Heart left ventricle (tissue), 16 donors: ENCODE results near the gene LIPC. TPM values are rescaled to one million over a fixed set of nuclear protein-coding genes. Genes with fewer than 3 reads are reported as not detected.

Experiments used
- ATAC-seq, 4 donors: fragments of 200-7000 bp; cut with Tn5 transposase; one replicate each; pipeline ENCODE4 v1.9.1; 2020 to 2022; ENCODE audit warnings: moderate library complexity in 4 of 4, mild to moderate bottlenecking in 3 of 4, moderate number of reproducible peaks in 1 of 4
- DNase-seq, 5 donors: peaks; one replicate each; pipeline ENCODE4 v3.0.0-alpha.2; 2020
- H3K27ac ChIP-seq, 12 donors: fragments of 200-600 bp; sonication (generic) in 4 of 12; one replicate each; pipeline versions ENCODE4 v1.5.0 to v1.8.0; 2016 to 2022; ENCODE audit warnings: mild to moderate bottlenecking in 2 of 12
- H3K27me3 ChIP-seq, 9 donors: fragments of 200-600 bp; sonication (generic) in 2 of 9; one replicate each; pipeline versions ENCODE4 v1.5.1 to v1.8.0; 2016 to 2022; ENCODE audit warnings: mild to moderate bottlenecking in 3 of 9
- H3K36me3 ChIP-seq, 9 donors: fragments of 200-600 bp; sonication (generic) in 2 of 9; one replicate each; pipeline versions ENCODE4 v1.5.0 to v1.8.0; 2018 to 2022; ENCODE audit warnings: mild to moderate bottlenecking in 2 of 9
- H3K4me1 ChIP-seq, 12 donors: fragments of 200-600 bp; sonication (generic) in 4 of 12; one replicate each; pipeline versions ENCODE4 v1.5.0 to v1.8.0; 2016 to 2022; ENCODE audit warnings: mild to moderate bottlenecking in 3 of 12
- H3K4me3 ChIP-seq, 12 donors: fragments of 200-600 bp; sonication (generic) in 4 of 12; one replicate each; pipeline versions ENCODE4 v1.5.0 to v1.8.0; 2017 to 2022; ENCODE audit warnings: mild to moderate bottlenecking in 9 of 12, moderate library complexity in 4 of 12
- H3K9me3 ChIP-seq, 12 donors: fragments of 200-600 bp; sonication (generic) in 4 of 12; one replicate each; pipeline versions ENCODE4 v1.5.0 to v1.8.0; 2016 to 2022; ENCODE audit warnings: mild to moderate bottlenecking in 1 of 12
- POLR2A ChIP-seq, 2 donors: fragments of 450-650 bp; IDR thresholded peaks; one replicate each; pipeline ENCODE4 v1.6.1; 2017; ENCODE audit warnings: antibody characterized with exemption in 2 of 2, mild to moderate bottlenecking in 2 of 2, moderate library complexity in 2 of 2
- whole genome bisulfite sequencing, 4 donors: extraction: QIAGEN DNeasy Blood & Tissue Kit in 2 of 4; methylation state at CpG; one replicate each; pipeline versions ENCODE4 v1.1.5 to v1.1.7; 2013 to 2018; 5-methylcytosine and 5-hydroxymethylcytosine counted together
- intact Hi-C, 10 donors: fragments of 100-400 bp; cut with DNase I; formaldehyde crosslinking; loops; one replicate each; pipeline versions ENCODE4 v1.11.1 to v1.14.2; 2022
- polyA plus RNA-seq, 2 donors: library from polyadenylated mRNA; stranded (reverse); fragments of 200-250 nt; gene quantifications; one replicate each; pipeline ENCODE4 v1.2.3, GENCODE V29; 2013
- total RNA-seq, 9 donors: library from RNA; depleted of rRNA in 2 of 9; stranded (reverse); fragments of >200 nt in 2 of 9; fragmentation: NEBNext Ultra II Directional in 3 of 9; extraction: Animal tissue kit (Norgen Biotek cat#: 25700) in 3 of 9; gene quantifications; one replicate each; pipeline versions ENCODE4 v1.1.0 to v1.2.4, GENCODE V29; 2016 to 2023
- TF ChIP-seq, protein P1 (sequence below), 12 donors: fragments of 200-600 bp; sonication (generic) in 4 of 12; IDR thresholded peaks; one replicate each; pipeline versions ENCODE4 v1.5.0 to v1.8.0; 2018 to 2022; ENCODE audit warnings: antibody characterized with exemption in 12 of 12, mild to moderate bottlenecking in 5 of 12
- donor health status: ischemic (EF 13 %, LVEDD 7.1; RV severe dilation, severe dysfunction).
- donor health status: healthy with polysubstance abuse.
- donor health status: DM: no; HTN: yes; CAD: no.
- donor health status: DM: no; HTN: no; CAD: no.
- donor health status: ischemic (EF 25% LVEDD 6.9; RV normal size, moderate dysfunction).
- donor health status: ischemic (EF 25% LVEDD 5.7; RV mildly dilated, moderate dysfunction).
- donor health status: healthy.
- donor health status: DM: yes; HTN: yes; CAD: no.
- donor health status: ischemic (EF 35%, LVEDD 5.7; RV mildly dilated, moderate dysfunction).
- donor health status: nonischemic (EF 11% LVEDD 7.7; RV severe dilation, severe dysfunction).
- donor health status: DM: yes; HTN: yes; CAD: no.
- donor health status: PGD.
- donor health status: ischemic (EF 29% LVEDD 5.4; RV normal size, mild dysfunction).
- donor health status: nonischemic (EF 23%, LVEDD 6.1; RV moderate dilation, normal function).

LIPC gene
- total and polyA plus RNA-seq, 11 donors, result 0.10 to 1.4 (median 0.55) TPM; not detected in 1

DNA sequence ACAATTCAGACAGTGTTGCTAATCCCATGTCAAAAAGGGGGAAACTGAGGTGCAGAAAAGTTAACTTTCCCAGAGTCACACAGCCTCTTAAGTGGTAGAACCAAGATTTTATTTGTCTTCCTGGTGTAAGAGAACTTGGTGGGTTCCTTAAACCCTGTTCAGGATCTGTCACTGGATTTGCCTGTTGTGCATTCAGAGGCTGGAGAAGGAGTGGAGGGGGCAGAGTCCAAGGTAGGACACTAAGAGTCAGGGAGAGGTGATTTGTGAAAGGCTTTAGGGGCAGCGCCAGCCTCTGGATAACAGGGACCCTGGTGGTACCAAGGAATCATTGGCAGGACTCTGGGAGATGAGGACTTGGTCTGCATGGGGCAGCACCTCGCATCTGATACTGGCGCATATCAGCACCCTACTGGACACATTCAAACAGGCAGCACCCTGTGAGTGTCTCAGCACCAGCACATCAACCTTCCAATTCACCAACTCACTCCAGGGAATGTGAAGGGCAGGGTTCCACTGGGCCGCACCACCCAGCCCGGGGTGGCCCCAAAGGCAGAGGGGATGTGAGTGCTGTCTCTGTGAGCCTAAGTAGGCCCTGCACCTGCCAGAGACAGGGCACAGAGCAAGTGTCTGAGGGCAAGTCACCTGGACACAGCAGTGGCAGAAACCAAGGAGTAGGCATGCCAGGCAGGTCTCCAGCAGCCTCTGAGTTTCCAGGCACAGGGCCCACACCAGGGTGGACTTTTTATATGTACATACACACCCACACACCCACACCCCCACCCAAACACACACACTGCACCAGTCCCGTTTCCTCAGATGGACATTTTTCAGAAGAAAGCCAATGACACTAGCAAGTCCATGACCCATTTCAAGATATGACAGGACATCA lies 71.6 kb downstream of the LIPC start:
- Histone ChIP-seq H3K4me1 (peaks cover 0 to 21% (median 8%) of the 10 kb centered on the region in 12 donors), H3K36me3 (no peaks in the 10 kb centered on the region), H3K9me3 (no peaks in the 10 kb centered on the region), H3K4me3 (no peak overlapping the region), H3K27me3 (no peaks in the 10 kb centered on the region), H3K27ac (no peak overlapping the region)
- TF ChIP-seq, protein P1, sequence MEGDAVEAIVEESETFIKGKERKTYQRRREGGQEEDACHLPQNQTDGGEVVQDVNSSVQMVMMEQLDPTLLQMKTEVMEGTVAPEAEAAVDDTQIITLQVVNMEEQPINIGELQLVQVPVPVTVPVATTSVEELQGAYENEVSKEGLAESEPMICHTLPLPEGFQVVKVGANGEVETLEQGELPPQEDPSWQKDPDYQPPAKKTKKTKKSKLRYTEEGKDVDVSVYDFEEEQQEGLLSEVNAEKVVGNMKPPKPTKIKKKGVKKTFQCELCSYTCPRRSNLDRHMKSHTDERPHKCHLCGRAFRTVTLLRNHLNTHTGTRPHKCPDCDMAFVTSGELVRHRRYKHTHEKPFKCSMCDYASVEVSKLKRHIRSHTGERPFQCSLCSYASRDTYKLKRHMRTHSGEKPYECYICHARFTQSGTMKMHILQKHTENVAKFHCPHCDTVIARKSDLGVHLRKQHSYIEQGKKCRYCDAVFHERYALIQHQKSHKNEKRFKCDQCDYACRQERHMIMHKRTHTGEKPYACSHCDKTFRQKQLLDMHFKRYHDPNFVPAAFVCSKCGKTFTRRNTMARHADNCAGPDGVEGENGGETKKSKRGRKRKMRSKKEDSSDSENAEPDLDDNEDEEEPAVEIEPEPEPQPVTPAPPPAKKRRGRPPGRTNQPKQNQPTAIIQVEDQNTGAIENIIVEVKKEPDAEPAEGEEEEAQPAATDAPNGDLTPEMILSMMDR (IDR thresholded peaks at IDR 0.05), result no peak
- no peak for TF ChIP-seq POLR2A (IDR thresholded peaks at IDR 0.05)
- 90 to 96% (median 95%) methylated on average over 5 to 6 of the region's 6 CpGs for WGBS, 4 donors
- ATAC-seq (peak in 1 of 4 donors; percentile 17), DNase-seq (no peak)
- intact Hi-C loops, result no loop called here

DNA sequence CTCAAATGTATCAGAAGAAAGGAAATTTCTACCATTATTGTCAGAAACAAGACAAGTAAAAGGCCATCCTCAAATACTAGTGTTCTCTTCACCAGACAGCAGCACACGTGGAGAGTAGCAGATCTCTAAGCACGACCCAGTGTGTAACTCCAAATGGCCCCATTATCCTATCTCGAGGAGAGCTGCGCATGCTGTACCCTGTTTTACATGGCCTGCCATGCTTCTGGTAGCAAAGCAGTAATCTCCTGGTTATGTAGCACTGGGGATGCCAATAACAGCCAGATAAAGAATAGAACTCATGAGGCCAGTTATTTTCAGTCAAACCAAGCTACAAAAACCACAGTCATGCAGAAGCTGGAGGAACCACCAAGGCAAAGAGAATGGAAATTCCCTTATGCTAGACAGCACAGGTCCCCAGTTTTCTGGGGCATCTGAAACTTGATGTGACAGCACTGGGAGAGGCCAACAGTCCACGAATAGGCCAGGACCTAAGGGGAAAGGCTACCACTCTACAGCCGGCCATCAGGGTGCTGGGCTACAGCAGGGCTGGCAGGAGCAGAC lies 73.0 kb downstream of the LIPC start:
- H3K9me3 ChIP-seq, result no peaks in the 10 kb centered on the region
- TF ChIP-seq POLR2A (IDR thresholded peaks at IDR 0.05), result no peak
- TF ChIP-seq, protein P1 (IDR thresholded peaks at IDR 0.05), result no peak
- ATAC-seq, result peak; percentile 59 to 81 (median 66)
- H3K36me3 ChIP-seq, result no peaks in the 10 kb centered on the region
- H3K27ac ChIP-seq, result peak overlapping the region in 3 of 12 donors; percentile 6 to 50 (median 37)
- H3K4me3 ChIP-seq, result no peak overlapping the region
- DNase-seq, result no peak
- WGBS, 4 donors, result 66 to 78% (median 76%) methylated on average over 6 of the region's 6 CpGs
- intact Hi-C loops, result no loop called here
- peaks cover 0 to 21% (median 9%) of the 10 kb centered on the region in 12 donors for H3K4me1 ChIP-seq
- no peaks in the 10 kb centered on the region for H3K27me3 ChIP-seq

DNA sequence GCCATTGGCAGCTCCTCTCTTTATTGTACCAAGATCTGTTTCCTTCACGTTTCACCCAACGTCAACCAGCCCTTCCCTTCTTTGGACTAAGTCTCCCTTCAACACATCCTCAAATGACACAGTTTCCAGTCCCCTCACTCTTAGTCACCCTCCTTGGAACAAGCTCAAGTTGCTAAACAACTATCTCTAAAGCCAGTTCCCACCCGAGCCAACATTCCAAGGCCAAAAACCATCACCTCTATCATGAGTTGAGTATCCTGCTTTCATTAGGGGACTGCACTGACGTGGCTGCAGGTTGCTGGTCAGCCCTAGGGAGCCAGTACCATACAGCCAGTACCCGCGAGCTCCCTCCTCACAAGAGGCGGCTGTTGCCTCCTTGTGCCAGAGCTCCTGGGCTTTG lies 73.8 kb downstream of the LIPC start:
- ATAC-seq (peak in 3 of 4 donors; percentile 14 to 25 (median 20)), DNase-seq (no peak)
- Histone ChIP-seq H3K36me3 (no peaks in the 10 kb centered on the region), H3K9me3 (no peaks in the 10 kb centered on the region), H3K27me3 (no peaks in the 10 kb centered on the region), H3K4me1 (peaks cover 0 to 22% (median 9%) of the 10 kb centered on the region in 12 donors), H3K27ac (peak overlapping the region in 2 of 12 donors; percentile 13 to 50), H3K4me3 (no peak overlapping the region)
- 71 to 89% (median 81%) methylated on average over 5 to 7 of the region's 7 CpGs for WGBS, 4 donors
- TF ChIP-seq, protein P1 (IDR thresholded peaks at IDR 0.05), result no peak
- TF ChIP-seq POLR2A (IDR thresholded peaks at IDR 0.05), result no peak
- intact Hi-C loops, result no loop called here

- no peaks in the 10 kb centered on the region for H3K9me3 ChIP-seq
- ATAC-seq, result peak in 3 of 4 donors; percentile 51 to 69 (median 60)
These were observed 74.3 kb downstream of the LIPC start for GRCh38 chr15:58506064-58506490.

More at GRCh38 chr15:58506064-58506490, 74.3 kb downstream of the LIPC start:
- H3K36me3 ChIP-seq, result no peaks in the 10 kb centered on the region
- peak overlapping the region in 4 of 12 donors; percentile 13 to 50 (median 31) for H3K27ac ChIP-seq
- H3K27me3 ChIP-seq, result no peaks in the 10 kb centered on the region
- no peak for TF ChIP-seq POLR2A (IDR thresholded peaks at IDR 0.05)
- TF ChIP-seq, protein P1 (IDR thresholded peaks at IDR 0.05), result no peak
- intact Hi-C loops, result no loop called here
- H3K4me1 ChIP-seq, result peaks cover 0 to 22% (median 9%) of the 10 kb centered on the region in 12 donors
- WGBS, 4 donors, result 61 to 75% (median 65%) methylated on average over 4 of the region's 4 CpGs
- H3K4me3 ChIP-seq, result no peak overlapping the region
- DNase-seq, result no peak
